WTC11 (cell line): ENCODE results near the gene SCRN3. TPM values are rescaled to one million over a fixed set of nuclear protein-coding genes. Genes with fewer than 3 reads are reported as not detected.
"Not testable (repeated sequence)": the region's sequence is repeated elsewhere in the genome, so short reads cannot be mapped to it uniquely, and the experiment has no call there.

Source experiments
- ATAC-seq: fragments of 200-7000 bp; cut with Tn5 transposase; 2 replicates; pipeline ENCODE4 v1.10.0; 2021; ENCODE audit warnings: mild to moderate bottlenecking, moderate library complexity
- CTCF ChIA-PET: fragments of 300-600 bp; sonication (Branson Sonifier 250); formaldehyde crosslinking; loops from one replicate; lab custom pipeline; 2021; ENCODE audit warnings: antibody characterized with exemption; lab: Charles Lee
- POLR2A ChIA-PET: fragments of 350-600 bp; sonication (Branson Sonifier 250); formaldehyde crosslinking; loops from one replicate; lab custom pipeline; 2021; ENCODE audit warnings: antibody characterized with exemption; lab: Charles Lee
- DNase-seq: peaks from one replicate; pipeline ENCODE4 v3.0.0; 2021; ENCODE audit warnings: low spot score
- H3K27ac Mint-ChIP-seq: 2 replicates; pipeline ENCODE4 v1.8.0; 2021; ENCODE audit warnings: mixed read lengths
- H3K27me3 Mint-ChIP-seq: 2 replicates; pipeline ENCODE4 v1.8.0; 2021; ENCODE audit warnings: low read depth, mild to moderate bottlenecking, moderate library complexity, mixed read lengths
- H3K36me3 Mint-ChIP-seq: 2 replicates; pipeline ENCODE4 v1.8.0; 2021; ENCODE audit warnings: mixed read lengths
- H3K4me1 Mint-ChIP-seq: 2 replicates; pipeline ENCODE4 v1.8.0; 2022; ENCODE audit warnings: mixed read lengths
- H3K4me3 Mint-ChIP-seq: 2 replicates; pipeline ENCODE4 v1.8.0; 2021; ENCODE audit warnings: mild to moderate bottlenecking, moderate library complexity, mixed read lengths
- H3K9me3 Mint-ChIP-seq: 2 replicates; pipeline ENCODE4 v1.8.0; 2021; ENCODE audit warnings: mixed read lengths
- CTCF ChIP-seq: fragments of 200-600 bp; IDR thresholded peaks from 2 replicates; pipeline ENCODE4 v1.8.0; 2022; ENCODE audit warnings: antibody characterized with exemption
- FOXJ3 ChIP-seq: sonication (generic); formaldehyde crosslinking; IDR thresholded peaks from 2 replicates; pipeline ENCODE4 v1.9.0; 2021; ENCODE audit warnings: missing genetic modification reagents, mild to moderate bottlenecking, borderline replicate concordance
- FOXP1 ChIP-seq: sonication (generic); formaldehyde crosslinking; IDR thresholded peaks from 2 replicates; pipeline ENCODE4 v1.8.0; 2022; ENCODE audit warnings: missing genetic modification reagents, mild to moderate bottlenecking, moderate library complexity, borderline replicate concordance
- GABPB1 ChIP-seq: sonication (generic); formaldehyde crosslinking; IDR thresholded peaks from 2 replicates; pipeline ENCODE4 v1.8.1; 2023; ENCODE audit warnings: mild to moderate bottlenecking, missing genetic modification reagents
- GTF2I ChIP-seq: fragments of 250-450 bp; sonication (Bioruptor Pico); conservative IDR thresholded peaks from 2 replicates; pipeline ENCODE4 v1.4.0; 2021; ENCODE audit warnings: mild to moderate bottlenecking
- PRRX2 ChIP-seq: fragments of 250-450 bp; sonication (Bioruptor Pico); IDR thresholded peaks from 2 replicates; pipeline ENCODE4 v1.8.0; 2021; ENCODE audit warnings: mild to moderate bottlenecking
- SOX15 ChIP-seq: fragments of 250-450 bp; sonication (Bioruptor Pico); IDR thresholded peaks from 2 replicates; pipeline ENCODE4 v1.9.0; 2021; ENCODE audit warnings: mild to moderate bottlenecking
- TP53 ChIP-seq: sonication (generic); formaldehyde crosslinking; IDR thresholded peaks from 2 replicates; pipeline ENCODE4 v1.8.1; 2023; ENCODE audit warnings: mild to moderate bottlenecking, missing genetic modification reagents
- ZNF512 ChIP-seq: sonication (generic); formaldehyde crosslinking; IDR thresholded peaks from 2 replicates; pipeline ENCODE4 v1.8.1; 2022; ENCODE audit warnings: missing genetic modification reagents, borderline replicate concordance
- total RNA-seq: library from RNA; stranded (reverse); gene quantifications from 3 replicates; pipeline ENCODE4 v1.2.3, GENCODE V29; 2021
- TF ChIP-seq, protein P1 (sequence below): fragments of 250-450 bp; sonication (Bioruptor Pico); IDR thresholded peaks from 2 replicates; pipeline ENCODE4 v1.9.0; 2021; ENCODE audit warnings: mild to moderate bottlenecking, borderline replicate concordance
- TF ChIP-seq, protein P2 (sequence below): sonication (generic); formaldehyde crosslinking; conservative IDR thresholded peaks from 2 replicates; pipeline ENCODE4 v1.8.1; 2023; ENCODE audit warnings: mild to moderate bottlenecking, low read depth, missing genetic modification reagents, moderate library complexity
- TF ChIP-seq, protein P3 (sequence below): sonication (generic); formaldehyde crosslinking; IDR thresholded peaks from 2 replicates; pipeline ENCODE4 v1.8.1; 2023; ENCODE audit warnings: mild to moderate bottlenecking, missing genetic modification reagents, moderate library complexity
- TF ChIP-seq, protein P4 (sequence below): sonication (generic); formaldehyde crosslinking; IDR thresholded peaks from 2 replicates; pipeline ENCODE4 v1.8.1; 2023; ENCODE audit warnings: mild to moderate bottlenecking, missing genetic modification reagents
- TF ChIP-seq, protein P5 (sequence below): fragments of 250-450 bp; sonication (Bioruptor Pico); IDR thresholded peaks from 2 replicates; pipeline ENCODE4 v1.9.0; 2021; ENCODE audit warnings: mild to moderate bottlenecking
- TF ChIP-seq, protein P6 (sequence below): sonication (generic); formaldehyde crosslinking; IDR thresholded peaks from 2 replicates; pipeline ENCODE4 v1.8.1; 2023; ENCODE audit warnings: mild to moderate bottlenecking, missing genetic modification reagents

Gene SCRN3
- total RNA-seq, 1 experiment from 2014 or later = 8.0 TPM

DNA sequence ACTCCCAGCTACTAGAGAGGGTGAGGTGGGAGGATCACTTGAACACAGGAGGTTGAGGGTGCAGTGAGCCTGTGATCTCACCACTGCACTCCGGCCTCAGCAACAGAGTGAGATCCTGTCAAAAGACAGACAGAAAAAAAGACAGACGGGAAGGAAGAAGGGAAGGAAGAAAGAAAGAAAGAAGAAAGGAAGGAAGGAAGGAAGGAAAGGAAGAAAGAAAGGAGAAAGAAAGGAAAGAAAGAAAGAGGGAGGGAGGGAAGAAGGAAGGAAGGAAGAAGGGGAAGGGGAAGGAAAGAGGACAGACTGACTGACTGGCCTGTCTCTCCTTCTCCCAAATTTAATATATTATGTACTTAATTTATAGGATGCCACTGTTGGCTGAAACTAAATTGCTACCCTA, 39.2 kb upstream of the SCRN3 start:
- Mint-ChIP-seq H3K27ac (no peak overlapping the region), H3K9me3 (peaks cover 5% of the 10 kb centered on the region; the same call in 1 of the 2 replicates), H3K4me1 (no peaks in the 10 kb centered on the region), H3K36me3 (peaks cover 5% of the 10 kb centered on the region), H3K4me3 (no peak overlapping the region), H3K27me3 (no peaks in the 10 kb centered on the region)
- ChIA-PET POLR2A (no interaction called here), CTCF (no interaction called here)
- ATAC-seq (no peak), DNase-seq (no peak)
- TF ChIP-seq, protein P1, sequence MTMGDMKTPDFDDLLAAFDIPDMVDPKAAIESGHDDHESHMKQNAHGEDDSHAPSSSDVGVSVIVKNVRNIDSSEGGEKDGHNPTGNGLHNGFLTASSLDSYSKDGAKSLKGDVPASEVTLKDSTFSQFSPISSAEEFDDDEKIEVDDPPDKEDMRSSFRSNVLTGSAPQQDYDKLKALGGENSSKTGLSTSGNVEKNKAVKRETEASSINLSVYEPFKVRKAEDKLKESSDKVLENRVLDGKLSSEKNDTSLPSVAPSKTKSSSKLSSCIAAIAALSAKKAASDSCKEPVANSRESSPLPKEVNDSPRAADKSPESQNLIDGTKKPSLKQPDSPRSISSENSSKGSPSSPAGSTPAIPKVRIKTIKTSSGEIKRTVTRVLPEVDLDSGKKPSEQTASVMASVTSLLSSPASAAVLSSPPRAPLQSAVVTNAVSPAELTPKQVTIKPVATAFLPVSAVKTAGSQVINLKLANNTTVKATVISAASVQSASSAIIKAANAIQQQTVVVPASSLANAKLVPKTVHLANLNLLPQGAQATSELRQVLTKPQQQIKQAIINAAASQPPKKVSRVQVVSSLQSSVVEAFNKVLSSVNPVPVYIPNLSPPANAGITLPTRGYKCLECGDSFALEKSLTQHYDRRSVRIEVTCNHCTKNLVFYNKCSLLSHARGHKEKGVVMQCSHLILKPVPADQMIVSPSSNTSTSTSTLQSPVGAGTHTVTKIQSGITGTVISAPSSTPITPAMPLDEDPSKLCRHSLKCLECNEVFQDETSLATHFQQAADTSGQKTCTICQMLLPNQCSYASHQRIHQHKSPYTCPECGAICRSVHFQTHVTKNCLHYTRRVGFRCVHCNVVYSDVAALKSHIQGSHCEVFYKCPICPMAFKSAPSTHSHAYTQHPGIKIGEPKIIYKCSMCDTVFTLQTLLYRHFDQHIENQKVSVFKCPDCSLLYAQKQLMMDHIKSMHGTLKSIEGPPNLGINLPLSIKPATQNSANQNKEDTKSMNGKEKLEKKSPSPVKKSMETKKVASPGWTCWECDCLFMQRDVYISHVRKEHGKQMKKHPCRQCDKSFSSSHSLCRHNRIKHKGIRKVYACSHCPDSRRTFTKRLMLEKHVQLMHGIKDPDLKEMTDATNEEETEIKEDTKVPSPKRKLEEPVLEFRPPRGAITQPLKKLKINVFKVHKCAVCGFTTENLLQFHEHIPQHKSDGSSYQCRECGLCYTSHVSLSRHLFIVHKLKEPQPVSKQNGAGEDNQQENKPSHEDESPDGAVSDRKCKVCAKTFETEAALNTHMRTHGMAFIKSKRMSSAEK = no peak
- TF ChIP-seq CTCF = no peak
- TF ChIP-seq FOXP1 (CRISPR knock-in tag) = no peak
- no peak for TF ChIP-seq SOX15 (CRISPR knock-in tag)
- TF ChIP-seq, protein P2, sequence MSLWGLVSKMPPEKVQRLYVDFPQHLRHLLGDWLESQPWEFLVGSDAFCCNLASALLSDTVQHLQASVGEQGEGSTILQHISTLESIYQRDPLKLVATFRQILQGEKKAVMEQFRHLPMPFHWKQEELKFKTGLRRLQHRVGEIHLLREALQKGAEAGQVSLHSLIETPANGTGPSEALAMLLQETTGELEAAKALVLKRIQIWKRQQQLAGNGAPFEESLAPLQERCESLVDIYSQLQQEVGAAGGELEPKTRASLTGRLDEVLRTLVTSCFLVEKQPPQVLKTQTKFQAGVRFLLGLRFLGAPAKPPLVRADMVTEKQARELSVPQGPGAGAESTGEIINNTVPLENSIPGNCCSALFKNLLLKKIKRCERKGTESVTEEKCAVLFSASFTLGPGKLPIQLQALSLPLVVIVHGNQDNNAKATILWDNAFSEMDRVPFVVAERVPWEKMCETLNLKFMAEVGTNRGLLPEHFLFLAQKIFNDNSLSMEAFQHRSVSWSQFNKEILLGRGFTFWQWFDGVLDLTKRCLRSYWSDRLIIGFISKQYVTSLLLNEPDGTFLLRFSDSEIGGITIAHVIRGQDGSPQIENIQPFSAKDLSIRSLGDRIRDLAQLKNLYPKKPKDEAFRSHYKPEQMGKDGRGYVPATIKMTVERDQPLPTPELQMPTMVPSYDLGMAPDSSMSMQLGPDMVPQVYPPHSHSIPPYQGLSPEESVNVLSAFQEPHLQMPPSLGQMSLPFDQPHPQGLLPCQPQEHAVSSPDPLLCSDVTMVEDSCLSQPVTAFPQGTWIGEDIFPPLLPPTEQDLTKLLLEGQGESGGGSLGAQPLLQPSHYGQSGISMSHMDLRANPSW (CRISPR knock-in tag) = no peak
- no peak for TF ChIP-seq TP53 (CRISPR knock-in tag)
- TF ChIP-seq, protein P3, sequence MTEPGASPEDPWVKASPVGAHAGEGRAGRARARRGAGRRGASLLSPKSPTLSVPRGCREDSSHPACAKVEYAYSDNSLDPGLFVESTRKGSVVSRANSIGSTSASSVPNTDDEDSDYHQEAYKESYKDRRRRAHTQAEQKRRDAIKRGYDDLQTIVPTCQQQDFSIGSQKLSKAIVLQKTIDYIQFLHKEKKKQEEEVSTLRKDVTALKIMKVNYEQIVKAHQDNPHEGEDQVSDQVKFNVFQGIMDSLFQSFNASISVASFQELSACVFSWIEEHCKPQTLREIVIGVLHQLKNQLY (CRISPR knock-in tag) = no peak

DNA sequence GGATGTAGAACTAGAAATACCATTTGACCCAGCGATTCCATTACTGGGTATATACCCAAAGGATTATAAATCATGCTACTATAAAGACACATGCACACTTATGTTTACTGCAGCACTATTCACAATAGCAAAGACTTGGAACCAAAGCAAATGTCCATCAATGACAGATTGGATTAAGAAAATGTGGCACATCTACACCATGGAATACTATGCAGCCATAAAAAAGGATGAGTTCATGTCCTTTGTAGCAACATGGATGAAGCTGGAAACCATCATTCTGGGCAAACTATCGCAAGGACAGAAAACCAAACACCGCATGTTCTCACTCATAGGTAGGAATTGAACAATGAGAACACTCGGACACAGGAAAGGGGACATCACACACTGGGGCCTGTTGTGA, 35.9 kb upstream of the SCRN3 start:
- POLR2A ChIA-PET, H3K4me1 Mint-ChIP-seq, H3K27me3 Mint-ChIP-seq, DNase-seq, H3K4me3 Mint-ChIP-seq, CTCF ChIA-PET, ATAC-seq, H3K27ac Mint-ChIP-seq: not testable (repeated sequence)
- 0 out of 2 replicates have a peak, but pooled peaks have one; percentile 37 for TF ChIP-seq GTF2I (CRISPR knock-in tag)
- Mint-ChIP-seq H3K36me3 (peaks cover 26% of the 10 kb centered on the region), H3K9me3 (peaks cover 24% of the 10 kb centered on the region)

GRCh38 chr2:174362949-174363348, 32.6 kb upstream of the SCRN3 start:
- Mint-ChIP-seq H3K27ac (no peak overlapping the region), H3K4me3 (no peak overlapping the region), H3K9me3 (peaks cover 46% of the 10 kb centered on the region), H3K27me3 (peaks cover 3% of the 10 kb centered on the region; the same call in 1 of the 2 replicates), H3K4me1 (no peaks in the 10 kb centered on the region), H3K36me3 (peaks cover 50% of the 10 kb centered on the region)
- ChIA-PET POLR2A (no interaction called here), CTCF (no interaction called here)
- ATAC-seq = no peak
- no peak for DNase-seq
- no peak for TF ChIP-seq PRRX2 (CRISPR knock-in tag)
- TF ChIP-seq, protein P4, sequence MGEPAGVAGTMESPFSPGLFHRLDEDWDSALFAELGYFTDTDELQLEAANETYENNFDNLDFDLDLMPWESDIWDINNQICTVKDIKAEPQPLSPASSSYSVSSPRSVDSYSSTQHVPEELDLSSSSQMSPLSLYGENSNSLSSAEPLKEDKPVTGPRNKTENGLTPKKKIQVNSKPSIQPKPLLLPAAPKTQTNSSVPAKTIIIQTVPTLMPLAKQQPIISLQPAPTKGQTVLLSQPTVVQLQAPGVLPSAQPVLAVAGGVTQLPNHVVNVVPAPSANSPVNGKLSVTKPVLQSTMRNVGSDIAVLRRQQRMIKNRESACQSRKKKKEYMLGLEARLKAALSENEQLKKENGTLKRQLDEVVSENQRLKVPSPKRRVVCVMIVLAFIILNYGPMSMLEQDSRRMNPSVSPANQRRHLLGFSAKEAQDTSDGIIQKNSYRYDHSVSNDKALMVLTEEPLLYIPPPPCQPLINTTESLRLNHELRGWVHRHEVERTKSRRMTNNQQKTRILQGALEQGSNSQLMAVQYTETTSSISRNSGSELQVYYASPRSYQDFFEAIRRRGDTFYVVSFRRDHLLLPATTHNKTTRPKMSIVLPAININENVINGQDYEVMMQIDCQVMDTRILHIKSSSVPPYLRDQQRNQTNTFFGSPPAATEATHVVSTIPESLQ (CRISPR knock-in tag) = no peak
- no peak for TF ChIP-seq GABPB1 (CRISPR knock-in tag)
- TF ChIP-seq, protein P5, sequence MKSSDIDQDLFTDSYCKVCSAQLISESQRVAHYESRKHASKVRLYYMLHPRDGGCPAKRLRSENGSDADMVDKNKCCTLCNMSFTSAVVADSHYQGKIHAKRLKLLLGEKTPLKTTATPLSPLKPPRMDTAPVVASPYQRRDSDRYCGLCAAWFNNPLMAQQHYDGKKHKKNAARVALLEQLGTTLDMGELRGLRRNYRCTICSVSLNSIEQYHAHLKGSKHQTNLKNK (CRISPR knock-in tag) = no peak
- TF ChIP-seq, protein P6, sequence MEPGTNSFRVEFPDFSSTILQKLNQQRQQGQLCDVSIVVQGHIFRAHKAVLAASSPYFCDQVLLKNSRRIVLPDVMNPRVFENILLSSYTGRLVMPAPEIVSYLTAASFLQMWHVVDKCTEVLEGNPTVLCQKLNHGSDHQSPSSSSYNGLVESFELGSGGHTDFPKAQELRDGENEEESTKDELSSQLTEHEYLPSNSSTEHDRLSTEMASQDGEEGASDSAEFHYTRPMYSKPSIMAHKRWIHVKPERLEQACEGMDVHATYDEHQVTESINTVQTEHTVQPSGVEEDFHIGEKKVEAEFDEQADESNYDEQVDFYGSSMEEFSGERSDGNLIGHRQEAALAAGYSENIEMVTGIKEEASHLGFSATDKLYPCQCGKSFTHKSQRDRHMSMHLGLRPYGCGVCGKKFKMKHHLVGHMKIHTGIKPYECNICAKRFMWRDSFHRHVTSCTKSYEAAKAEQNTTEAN (CRISPR knock-in tag) = no peak
- no peak for TF ChIP-seq FOXJ3 (CRISPR knock-in tag)
- TF ChIP-seq ZNF512 (CRISPR knock-in tag) = no peak
